ENCODE data around the gene RTN4R. TPM values are rescaled to one million over a fixed set of nuclear protein-coding genes. Genes with fewer than 3 reads are reported as not detected.

Gene RTN4R
- total and polyA plus RNA-seq, 9 of the 15 experiments (the other 6 are each of a cell fraction or from before 2014, with no cell fraction given) = 0.04 to 2.8 (median 1.4) TPM; not detected in 3

- TF ChIP-seq ARID3A (IDR thresholded peaks at IDR 0.05; ENCODE audit: borderline replicate concordance, low read depth, low read length) (no peak), SAFB (IDR thresholded peaks at IDR 0.05; ENCODE audit: borderline replicate concordance, low read depth, low read length) (no peak), JUND (IDR thresholded peaks at IDR 0.05; ENCODE audit: borderline replicate concordance, low read depth, low read length) (0 out of 2 replicates have a peak, but pooled peaks have one; percentile 10), JUND (tag; IDR thresholded peaks at IDR 0.05; ENCODE audit: borderline replicate concordance, low read depth, low read length) (no peak), MCM2 (IDR thresholded peaks at IDR 0.05; ENCODE audit: low read depth) (no peak), GABPB2 (CRISPR knock-in tag; conservative IDR thresholded peaks at IDR 0.05) (no peak), MAZ (CRISPR knock-in tag; conservative IDR thresholded peaks at IDR 0.05 in 1 of 2, IDR thresholded peaks at IDR 0.05 in 1 of 2) (peak; percentile 34 to 71; a peak in 3 of 4 replicates), SREBF1 (IDR thresholded peaks at IDR 0.05; ENCODE audit: borderline replicate concordance, low read depth, low read length) (no peak), CHAMP1 (IDR thresholded peaks at IDR 0.05) (no peak), CHD1 (IDR thresholded peaks at IDR 0.05; ENCODE audit: low read length) (no peak), FOXM1 (IDR thresholded peaks at IDR 0.05; ENCODE audit: low read depth) (no peak), FOXM1 (CRISPR knock-in tag; IDR thresholded peaks at IDR 0.05; ENCODE audit: low read depth) (no peak), RBBP5 (IDR thresholded peaks at IDR 0.05; ENCODE audit: borderline replicate concordance, insufficient read depth, low read length, poor library complexity, severe bottlenecking) (peak; percentile 32), GMEB1 (CRISPR knock-in tag; IDR thresholded peaks at IDR 0.05) (no peak), TFAP4 (CRISPR knock-in tag; IDR thresholded peaks at IDR 0.05; ENCODE audit: borderline replicate concordance) (no peak), UBTF (IDR thresholded peaks at IDR 0.05; ENCODE audit: borderline replicate concordance in 1 of 2, low read depth in 2 of 2, low read length in 2 of 2) (peak; percentile 16 to 42; a peak in 2 of 4 replicates), HEY1 (CRISPR knock-in tag; IDR thresholded peaks at IDR 0.05; ENCODE audit: borderline replicate concordance) (no peak)
Measured at GRCh38 chr22:20243537-20244249, 24.4 kb downstream of the RTN4R start (continued).

Measured in K562 (cell line).